K562 (cell line): ENCODE results near the gene ASMTL. TPM values are rescaled to one million over a fixed set of nuclear protein-coding genes. Genes with fewer than 3 reads are reported as not detected.

Experiments used
- ATAC-seq: fragments of 200-7000 bp; cut with Tn5 transposase; 3 replicates; pipeline ENCODE4 v1.9.1; 2020; ENCODE audit warnings: moderate library complexity
- BruUV-seq: library from RNA; stranded (reverse); fragments of 400-500 nt; replicated peaks from 2 replicates; lab custom pipeline; 2021; lab: Mats Ljungman, UMichigan
- CTCF ChIA-PET: fragments of 300-600 bp; formaldehyde crosslinking; extraction: SDS; loops from one replicate; lab custom pipeline; 2021; ENCODE audit warnings: low intra/inter-chr PET ratio; lab: Yijun Ruan, JAX
- POLR2A ChIA-PET: fragments of 300-600, 350-650 bp; sonication (Branson Sonifier 250); formaldehyde crosslinking; extraction: SDS; loops from one replicate; lab custom pipeline; 2021; ENCODE audit warnings: antibody characterized with exemption, inconsistent platforms; lab: Yijun Ruan, JAX
- DNase-seq, 4 experiments: peaks; one replicate each; pipeline versions ENCODE4 v3.0.0 to v3.0.0-alpha.2; 2011 to 2018; ENCODE audit warnings: low spot score in 3 of 4, mixed read lengths in 3 of 4; ENCODE audit errors: extremely low read depth in 1 of 4
- FAIRE-seq: peaks from 2 replicates; lab custom pipeline; 2011; peaks lifted over from hg19 to GRCh38; lab: Jason Lieb, UNC
- H2AFZ ChIP-seq: 2 replicates; pipeline ENCODE4 v1.6.0; 2011; ENCODE audit warnings: low read depth, low read length, control low read depth, inconsistent platforms
- H3K27ac ChIP-seq: fragments of 200-600 bp; 3 replicates; pipeline ENCODE4 v1.8.0; 2011; ENCODE audit warnings: low read depth, mild to moderate bottlenecking, control low read depth, inconsistent platforms, low read length, moderate library complexity, mixed read lengths; ENCODE audit errors: extremely low read depth
- H3K27me3 ChIP-seq, 2 experiments: fragments of 300-600 bp in 1 of 2; 2 replicates in 1 of 2; 3 replicates in 1 of 2; pipeline versions ENCODE4 v1.6.0 to v1.8.0; 2011; ENCODE audit warnings: inconsistent platforms in 2 of 2, low read length in 2 of 2, mild to moderate bottlenecking in 1 of 2, mixed read lengths in 1 of 2, moderate library complexity in 1 of 2; ENCODE audit not compliant: control insufficient read depth in 2 of 2, insufficient read depth in 2 of 2
- H3K36me3 ChIP-seq: fragments of 300-600 bp; 3 replicates; pipeline ENCODE4 v1.8.0; 2011; ENCODE audit warnings: mild to moderate bottlenecking, low read length, inconsistent platforms; ENCODE audit not compliant: control insufficient read depth, insufficient read depth
- H3K4me1 ChIP-seq, 2 experiments: fragments of 200-600 bp in 1 of 2; replicated peaks in 1 of 2; 2 replicates in 1 of 2; 3 replicates in 1 of 2; pipeline versions ENCODE4 v1.5.1 to v1.8.0; 2011; ENCODE audit warnings: inconsistent platforms in 2 of 2, low read length in 2 of 2, mild to moderate bottlenecking in 1 of 2, mixed read lengths in 1 of 2, moderate library complexity in 1 of 2; ENCODE audit not compliant: control insufficient read depth in 2 of 2, insufficient read depth in 2 of 2
- H3K4me2 ChIP-seq: 2 replicates; pipeline ENCODE4 v1.6.1; 2011; ENCODE audit warnings: low read length, control low read depth, inconsistent platforms, mixed read lengths; ENCODE audit not compliant: insufficient read depth
- H3K4me3 ChIP-seq: fragments of 200-600 bp; sonication (generic), shearing (Covaris generic); 2 replicates; pipeline ENCODE4 v1.5.1; 2016; ENCODE audit warnings: control low read depth, inconsistent platforms
- H3K79me2 ChIP-seq: fragments of 200-600 bp; 3 replicates; pipeline ENCODE4 v1.8.0; 2011; ENCODE audit warnings: low read length, inconsistent platforms; ENCODE audit not compliant: control insufficient read depth, insufficient read depth
- H3K9ac ChIP-seq, 2 experiments: 2 replicates each; pipeline versions ENCODE4 v1.6.0 to v1.6.1; 2011; ENCODE audit warnings: low read depth in 2 of 2, low read length in 2 of 2, control low read depth in 1 of 2, inconsistent platforms in 1 of 2, mild to moderate bottlenecking in 1 of 2, mixed read lengths in 1 of 2; ENCODE audit not compliant: insufficient read depth in 1 of 2
- H3K9me1 ChIP-seq: one replicate; pipeline ENCODE4 v1.6.0; 2011; ENCODE audit warnings: inconsistent platforms, mild to moderate bottlenecking, low read length, moderate library complexity; ENCODE audit not compliant: control insufficient read depth, insufficient read depth
- H3K9me3 ChIP-seq: replicated peaks from 2 replicates; pipeline ENCODE4 v1.5.1; 2011; ENCODE audit warnings: low read depth, low read length, inconsistent platforms; ENCODE audit not compliant: control insufficient read depth, insufficient read depth
- H4K20me1 ChIP-seq: replicated peaks from 2 replicates; pipeline ENCODE4 v1.6.1; 2011; ENCODE audit warnings: low read length, inconsistent platforms, mixed read lengths; ENCODE audit not compliant: control insufficient read depth, insufficient read depth
- PYGO2 ChIP-seq: fragments of 450-650 bp; IDR thresholded peaks from 2 replicates; pipeline ENCODE4 v1.6.1; 2016; ENCODE audit warnings: mild to moderate bottlenecking, missing genetic modification characterization, moderate library complexity, missing compliant biosample characterization
- SRSF9 ChIP-seq: fragments of 200-400 bp; formaldehyde crosslinking; IDR thresholded peaks from 2 replicates; pipeline ENCODE4 v1.6.1; 2017; ENCODE audit warnings: low read depth, low read length, borderline replicate concordance
- TEAD4 ChIP-seq, 2 experiments: sonication (generic) in 1 of 2; formaldehyde crosslinking in 1 of 2; IDR thresholded peaks; 2 replicates each; pipeline versions ENCODE4 v1.6.1 to v1.8.0; 2012 to 2022; ENCODE audit warnings: borderline replicate concordance in 1 of 2, inconsistent platforms in 1 of 2, low read length in 1 of 2, mild to moderate bottlenecking in 1 of 2, missing genetic modification reagents in 1 of 2
- TOE1 ChIP-seq, 2 experiments: fragments of 450-650 bp in 1 of 2; sonication (generic) in 1 of 2; formaldehyde crosslinking in 1 of 2; IDR thresholded peaks; 2 replicates each; pipeline versions ENCODE4 v1.7.1 to v1.8.0; 2016 to 2022; ENCODE audit warnings: borderline replicate concordance in 2 of 2, mild to moderate bottlenecking in 2 of 2, antibody characterized with exemption in 1 of 2, inconsistent platforms in 1 of 2, low read depth in 1 of 2, missing genetic modification reagents in 1 of 2, moderate library complexity in 1 of 2
- WGBS: fragments of 100-300 bp; shearing (Covaris generic); methylation state at CpG from one replicate; pipeline ENCODE4 v1.1.6; 2016; ENCODE audit warnings: low coverage, mixed read lengths; ENCODE audit not compliant: insufficient coverage; ENCODE audit errors: missing lambda C conversion rate; 5-methylcytosine and 5-hydroxymethylcytosine counted together
- in situ Hi-C: fragments of 300-500 bp; cut with MboI; formaldehyde crosslinking; loops from 4 replicates; pipeline ENCODE4 v1.15.0; 2018; ENCODE audit warnings: inconsistent platforms, mixed read lengths
- intact Hi-C: fragments of 100-400 bp; cut with micrococcal nuclease; formaldehyde crosslinking; loops from 2 replicates; pipeline ENCODE4 v1.14.2; 2022
- polyA plus RNA-seq, 8 experiments: library from polyadenylated mRNA; depleted of rRNA in 4 of 8; stranded (reverse) in 5 of 8; unstranded in 3 of 8; fragments of >200 nt; fragmentation: Nextera tagmentation in 2 of 8; fragmentation: Illumina TruSeq in 1 of 8; extraction: Ambion mirVana in 2 of 8; extraction: Trizol in 1 of 8; gene quantifications; 2 replicates each; pipeline versions ENCODE4 v1.2.1 to v1.2.3, GENCODE V29; 2011 to 2014; ENCODE audit warnings: inconsistent platforms in 1 of 8, missing spikeins in 1 of 8
- total RNA-seq, 7 experiments: library from RNA; depleted of rRNA in 6 of 7; stranded (reverse); fragments of >200 nt in 6 of 7; fragmentation: Illumina TruSeq in 2 of 7; extraction: Trizol in 2 of 7; gene quantifications; 2 replicates each; pipeline versions ENCODE4 v1.2.1 to v1.2.3, GENCODE V29; 2011 to 2021; ENCODE audit warnings: low replicate concordance in 1 of 7
- TF ChIP-seq, protein P1 (sequence below): fragments of 250-450 bp; sonication (Bioruptor Pico); IDR thresholded peaks from 2 replicates; pipeline ENCODE4 v1.8.0; 2021; ENCODE audit warnings: moderate library complexity, mild to moderate bottlenecking, inconsistent platforms

The ASMTL gene
- total and polyA plus RNA-seq, 9 of the 15 experiments (the other 6 are each of a cell fraction or from before 2014, with no cell fraction given), result 0.56 to 20.6 (median 7.6) TPM

DNA sequence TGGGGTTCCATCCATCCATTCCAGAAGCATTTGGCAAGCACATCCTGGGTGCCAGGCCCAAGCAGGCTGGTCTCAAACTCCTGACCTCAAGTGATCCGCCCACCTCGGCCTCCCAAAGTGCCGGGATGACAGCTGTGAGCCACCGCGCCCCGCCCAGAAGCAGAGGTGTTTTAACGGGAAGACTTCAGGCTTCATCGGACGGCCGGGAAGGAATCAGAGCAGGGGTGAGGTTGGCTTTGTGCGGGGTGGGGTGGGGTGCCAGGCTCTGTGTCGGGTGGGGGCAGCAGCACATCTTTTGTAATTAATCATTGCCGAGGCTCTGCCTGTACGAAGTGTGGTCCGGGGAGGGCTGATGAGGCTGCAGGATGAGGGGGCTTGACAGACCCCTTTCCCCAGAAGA is 55.7 kb downstream of the ASMTL start:
- H4K20me1 ChIP-seq, result no peaks in the 10 kb centered on the region
- H3K27ac ChIP-seq, result no peak overlapping the region
- H3K4me1 ChIP-seq, result peaks cover 2 to 42% of the 10 kb centered on the region in 2 experiments; a peak in 3 of 5 replicates
- ChIA-PET CTCF (no interaction called here), POLR2A (no interaction called here)
- no peak overlapping the region for H3K4me2 ChIP-seq
- no peak overlapping the region for H3K4me3 ChIP-seq
- H3K36me3 ChIP-seq, result no peaks in the 10 kb centered on the region
- no peak for TF ChIP-seq TOE1 (IDR thresholded peaks at IDR 0.05; ENCODE audit: borderline replicate concordance)
- no peak for TF ChIP-seq TOE1 (CRISPR knock-in tag; IDR thresholded peaks at IDR 0.05; ENCODE audit: borderline replicate concordance, low read depth)
- TF ChIP-seq SRSF9, result no peak
- no peak for TF ChIP-seq PYGO2 (tag)
- TF ChIP-seq, protein P1, sequence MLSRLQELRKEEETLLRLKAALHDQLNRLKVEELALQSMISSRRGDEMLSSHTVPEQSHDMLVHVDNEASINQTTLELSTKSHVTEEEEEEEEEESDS (CRISPR knock-in tag), result no peak
- TF ChIP-seq TEAD4 (IDR thresholded peaks at IDR 0.05; ENCODE audit: low read length), result no peak
- no peak for TF ChIP-seq TEAD4 (CRISPR knock-in tag; IDR thresholded peaks at IDR 0.05; ENCODE audit: borderline replicate concordance)
- no peaks in the 10 kb centered on the region for H3K9me3 ChIP-seq
- peaks cover 14% of the 10 kb centered on the region; the same call in 2 of the 3 replicates for H3K79me2 ChIP-seq
- no peak overlapping the region for H2AFZ ChIP-seq
- no peaks in the 10 kb centered on the region for H3K27me3 ChIP-seq
- no CpG with 5 or more reads among the region's 15 CpGs for WGBS
- BruUV-seq, result no TSS peak
- FAIRE-seq, result no peak
- no peak for DNase-seq
- in situ Hi-C loops, result no loop called here
- H3K9ac ChIP-seq, result no peak overlapping the region
- no peaks in the 10 kb centered on the region for H3K9me1 ChIP-seq
- intact Hi-C loops, result no loop called here
- no peak for ATAC-seq
